ENCODE results near the gene AFP. TPM values are rescaled to one million over a fixed set of nuclear protein-coding genes. Genes with fewer than 3 reads are reported as not detected.

AFP gene
- total RNA-seq, 1 experiment from 2014 or later: not detected

GRCh38 chr4:73396993-73397972 is 38.7 kb upstream of the AFP start:
- Histone ChIP-seq H3K36me3 (ENCODE audit: insufficient read depth, low read length, poor library complexity, severe bottlenecking) (no peaks in the 10 kb centered on the region), H3K4me3 (ENCODE audit: low read depth, low read length, poor library complexity, severe bottlenecking) (no peak overlapping the region), H3K4me1 (ENCODE audit: insufficient read depth, low read length, poor library complexity, severe bottlenecking) (no peaks in the 10 kb centered on the region), H3K27ac (ENCODE audit: low read depth, low read length, poor library complexity, severe bottlenecking) (no peak overlapping the region), H3K27me3 (replicated peaks; ENCODE audit: insufficient read depth, low read depth, low read length, poor library complexity) (no peaks in the 10 kb centered on the region), H3K9me3 (ENCODE audit: low read depth, low read length, poor library complexity, severe bottlenecking) (no peaks in the 10 kb centered on the region)
- ChIA-PET CTCF (no interaction called here), POLR2A (ENCODE audit: low non-redundant PET) (no interaction called here)
- intact Hi-C loops (cut with micrococcal nuclease; ENCODE audit: unreplicated experiment): no loop called here
- DNase-seq (ENCODE audit: low spot score): no peak
- TF ChIP-seq EZH2 (IDR thresholded peaks at IDR 0.05; ENCODE audit: borderline replicate concordance, low read depth, low read length, poor library complexity, severe bottlenecking) (no peak), CTCF (conservative IDR thresholded peaks at IDR 0.05; ENCODE audit: low read depth, low read length) (no peak)
- no TSS peak for BruUV-seq (replicated peaks)

GRCh38 chr4:73401412-73401811 is 34.6 kb upstream of the AFP start:
- TF ChIP-seq CTCF (conservative IDR thresholded peaks at IDR 0.05; ENCODE audit: low read depth, low read length) (no peak), EZH2 (IDR thresholded peaks at IDR 0.05; ENCODE audit: borderline replicate concordance, low read depth, low read length, poor library complexity, severe bottlenecking) (no peak)
- Histone ChIP-seq H3K27ac (ENCODE audit: low read depth, low read length, poor library complexity, severe bottlenecking) (no peak overlapping the region), H3K9me3 (ENCODE audit: low read depth, low read length, poor library complexity, severe bottlenecking) (no peaks in the 10 kb centered on the region), H3K36me3 (ENCODE audit: insufficient read depth, low read length, poor library complexity, severe bottlenecking) (no peaks in the 10 kb centered on the region), H3K4me1 (ENCODE audit: insufficient read depth, low read length, poor library complexity, severe bottlenecking) (no peaks in the 10 kb centered on the region), H3K27me3 (replicated peaks; ENCODE audit: insufficient read depth, low read depth, low read length, poor library complexity) (no peaks in the 10 kb centered on the region), H3K4me3 (ENCODE audit: low read depth, low read length, poor library complexity, severe bottlenecking) (no peak overlapping the region)
- intact Hi-C loops (cut with micrococcal nuclease; ENCODE audit: unreplicated experiment): no loop called here
- DNase-seq (ENCODE audit: low spot score): no peak
- CTCF ChIA-PET: no interaction called here
- POLR2A ChIA-PET (ENCODE audit: low non-redundant PET): no interaction called here
- BruUV-seq (replicated peaks): no TSS peak

DNA sequence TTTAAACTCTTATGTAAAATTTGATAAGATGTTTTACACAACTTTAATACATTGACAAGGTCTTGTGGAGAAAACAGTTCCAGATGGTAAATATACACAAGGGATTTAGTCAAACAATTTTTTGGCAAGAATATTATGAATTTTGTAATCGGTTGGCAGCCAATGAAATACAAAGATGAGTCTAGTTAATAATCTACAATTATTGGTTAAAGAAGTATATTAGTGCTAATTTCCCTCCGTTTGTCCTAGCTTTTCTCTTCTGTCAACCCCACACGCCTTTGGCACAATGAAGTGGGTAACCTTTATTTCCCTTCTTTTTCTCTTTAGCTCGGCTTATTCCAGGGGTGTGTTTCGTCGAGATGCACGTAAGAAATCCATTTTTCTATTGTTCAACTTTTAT is 32.0 kb upstream of the AFP start, which contains the start of gene ALB:
Gene ALB (plus strand): TSS at position 246 of the 400 bp plus-strand sequence. CDS start 41 bp downstream, at position 287.
- BruUV-seq (replicated peaks): no TSS peak
- no peak for DNase-seq (ENCODE audit: low spot score)
- H3K27ac ChIP-seq (ENCODE audit: low read depth, low read length, poor library complexity, severe bottlenecking): no peak within 1 kb of the TSS
- CTCF ChIA-PET: no interaction called here
- H3K9me3 ChIP-seq (ENCODE audit: low read depth, low read length, poor library complexity, severe bottlenecking): no peaks in the 10 kb centered on the region
- H3K4me1 ChIP-seq (ENCODE audit: insufficient read depth, low read length, poor library complexity, severe bottlenecking): no peaks in the 10 kb centered on the region
- TF ChIP-seq CTCF (conservative IDR thresholded peaks at IDR 0.05; ENCODE audit: low read depth, low read length): no peak
- TF ChIP-seq EZH2 (IDR thresholded peaks at IDR 0.05; ENCODE audit: borderline replicate concordance, low read depth, low read length, poor library complexity, severe bottlenecking): no peak
- H3K36me3 ChIP-seq (ENCODE audit: insufficient read depth, low read length, poor library complexity, severe bottlenecking): no peaks in the 10 kb centered on the region
- POLR2A ChIA-PET (ENCODE audit: low non-redundant PET): no interaction called here
- intact Hi-C loops (cut with micrococcal nuclease; ENCODE audit: unreplicated experiment): no loop called here
- H3K4me3 ChIP-seq (ENCODE audit: low read depth, low read length, poor library complexity, severe bottlenecking): no peak within 1 kb of the TSS
- no peaks in the 10 kb centered on the region for H3K27me3 ChIP-seq (replicated peaks; ENCODE audit: insufficient read depth, low read depth, low read length, poor library complexity)

Measured in A673 (cell line).